HG02870 (cell line): ENCODE data around the gene SEC61G.

Experiments
- ATAC-seq: cut with Tn5 transposase; IDR thresholded peaks from one replicate; pipeline ENCODE4 v1.9.1; 2021; ENCODE audit warnings: mild to moderate bottlenecking, moderate library complexity; ENCODE audit not compliant: unreplicated experiment

Gene SEC61G

DNA sequence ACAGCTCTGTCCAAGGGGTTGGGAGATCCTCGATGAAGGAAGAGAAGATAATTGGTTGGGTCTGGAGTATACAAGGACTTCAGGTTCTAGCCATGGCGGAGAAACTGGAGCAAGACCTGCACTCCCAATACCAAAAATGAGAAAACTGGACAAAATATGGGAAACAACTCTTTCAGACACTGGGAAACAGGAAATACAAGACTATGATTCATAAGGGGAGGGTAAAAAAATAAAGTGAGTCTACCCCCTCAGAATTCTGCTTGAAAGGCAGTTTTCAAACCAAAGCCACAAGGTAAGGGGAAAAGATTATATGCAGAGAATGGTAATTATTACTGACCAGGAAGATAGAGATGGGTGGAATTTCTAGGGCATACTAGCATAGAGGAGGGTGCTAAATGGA is 10.2 kb upstream of the SEC61G start:
- no peak for ATAC-seq

DNA sequence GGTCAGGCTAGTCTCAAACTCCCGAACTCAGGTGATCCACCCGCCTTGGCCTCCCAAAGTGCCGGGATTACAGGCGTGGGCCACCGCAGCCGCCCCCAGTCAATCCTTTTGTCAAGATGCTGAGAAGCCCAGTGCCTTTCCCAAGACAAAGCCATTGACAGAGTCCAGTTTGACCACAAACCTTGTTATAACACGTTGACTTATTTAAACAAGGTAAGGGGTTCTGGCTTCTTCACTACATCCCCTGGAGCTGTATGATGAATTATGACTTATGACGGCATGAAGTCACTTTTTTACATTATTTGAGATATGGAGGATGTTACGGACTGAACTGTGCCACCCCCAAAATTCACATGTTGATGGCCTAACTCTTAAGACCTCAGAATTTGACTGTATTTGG is 5.8 kb upstream of the SEC61G start:
- ATAC-seq = no peak

DNA sequence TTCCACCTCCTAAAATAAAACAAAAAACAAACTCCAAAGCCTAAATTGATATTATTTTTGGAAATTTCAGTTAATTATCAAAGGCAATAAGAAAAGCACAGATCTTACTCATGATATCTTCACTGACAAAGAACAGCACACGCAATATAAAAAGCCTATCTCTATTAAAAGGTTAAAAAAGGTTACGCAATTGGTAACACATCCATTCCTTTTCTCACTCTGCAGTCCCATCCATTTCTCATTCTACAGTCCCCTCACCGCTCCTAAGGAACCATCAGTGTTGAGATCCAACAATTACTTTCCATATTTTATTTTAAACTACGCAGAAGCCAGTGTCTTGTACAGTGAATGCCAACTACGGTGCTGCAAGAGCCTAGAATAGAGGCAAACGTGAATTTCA is 1.3 kb downstream of the SEC61G start:
- ATAC-seq = no peak

DNA sequence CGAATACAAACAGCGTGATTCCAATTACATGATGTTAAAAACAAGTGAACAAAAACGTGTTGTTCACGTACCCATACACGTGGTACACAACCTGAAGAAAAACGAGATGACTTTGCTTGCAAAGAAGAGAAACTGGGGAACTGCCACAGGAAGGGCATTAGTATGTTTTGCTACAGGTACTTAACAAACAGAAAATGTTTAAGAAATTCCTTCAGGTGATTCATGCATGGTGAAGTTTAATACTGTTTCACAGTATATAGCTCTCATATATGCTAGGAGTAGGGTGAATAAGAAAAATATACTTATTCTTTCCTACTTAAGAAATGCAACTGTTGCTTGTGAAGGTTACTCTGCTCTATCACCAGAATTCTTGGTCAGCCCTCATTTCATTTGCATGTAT is 9.8 kb downstream of the SEC61G start:
- ATAC-seq = no peak

DNA sequence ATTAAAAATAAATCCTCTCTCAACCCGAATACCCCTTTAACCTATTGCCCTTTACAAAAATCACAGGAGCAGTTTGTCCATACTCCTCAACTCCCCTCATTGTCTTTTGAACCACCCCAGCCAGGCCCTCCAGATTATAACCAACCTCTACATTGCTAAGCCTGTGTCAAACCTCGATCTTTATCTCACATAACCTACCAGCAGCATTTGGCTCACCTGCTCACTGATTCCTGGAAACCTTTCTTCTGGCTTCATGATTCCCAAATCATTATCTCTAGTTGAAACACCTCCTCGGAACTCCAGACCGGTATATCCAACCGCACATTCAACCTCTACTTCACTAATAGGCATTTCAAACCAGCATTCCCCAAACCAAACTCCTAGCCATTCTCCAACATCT is 11.8 kb downstream of the SEC61G start:
- ATAC-seq = no peak

DNA sequence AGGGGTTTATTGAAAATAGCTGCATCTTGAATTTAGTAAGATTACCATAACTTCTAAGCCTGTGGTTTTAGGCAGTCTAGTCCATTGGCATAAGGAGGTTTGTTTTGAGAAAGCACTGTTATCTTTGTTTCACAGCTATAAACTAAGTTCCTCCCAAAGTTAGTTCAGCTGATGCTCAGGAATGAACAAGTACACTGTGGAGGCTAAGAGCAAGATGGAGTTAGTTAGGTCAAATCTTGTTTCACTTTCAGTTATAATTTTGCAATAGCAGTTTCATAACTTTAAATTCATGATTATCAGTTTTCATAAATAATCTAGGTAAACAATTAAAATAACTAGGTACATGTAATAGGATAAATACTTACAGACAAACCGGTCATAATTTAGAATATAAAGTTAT is 15.4 kb downstream of the SEC61G start:
- no peak for ATAC-seq

DNA sequence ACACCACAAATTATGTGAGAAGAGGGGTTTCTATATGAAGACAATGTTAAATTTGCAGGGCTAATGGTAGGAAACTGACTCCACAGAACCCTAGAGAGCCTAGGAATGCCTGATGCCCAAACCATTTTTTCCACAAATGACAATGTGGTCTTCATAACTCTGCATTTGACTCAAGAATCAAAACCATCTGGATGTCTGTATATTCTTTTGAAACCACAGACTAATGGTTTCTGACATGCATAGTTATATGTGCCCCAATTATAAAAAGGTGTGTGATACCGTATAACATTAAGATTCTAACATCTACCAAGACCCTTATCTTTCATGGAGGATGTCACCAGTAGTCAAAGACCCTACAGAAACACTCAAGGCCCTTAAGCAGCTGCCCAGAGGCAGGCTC is 20.3 kb downstream of the SEC61G start:
- no peak for ATAC-seq

DNA sequence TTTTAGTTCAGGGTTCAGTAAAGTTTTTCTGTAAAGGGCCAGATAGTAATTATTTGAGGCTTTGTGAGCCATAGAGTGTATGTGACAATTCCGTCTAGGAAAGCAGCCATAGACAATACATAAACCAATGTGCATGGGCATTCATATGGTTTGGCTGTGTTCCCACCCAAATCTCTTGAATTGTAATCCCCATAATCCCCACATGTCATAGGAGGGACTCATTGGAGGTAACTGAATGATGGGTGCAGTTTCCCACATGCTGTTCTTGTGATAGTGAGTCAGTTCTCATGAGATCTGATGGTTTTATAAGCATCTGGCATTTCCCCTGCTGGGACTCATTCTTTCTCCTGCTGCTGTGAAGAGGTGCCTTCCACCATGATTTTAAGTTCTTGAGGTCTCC is 29.9 kb downstream of the SEC61G start:
- no peak for ATAC-seq

DNA sequence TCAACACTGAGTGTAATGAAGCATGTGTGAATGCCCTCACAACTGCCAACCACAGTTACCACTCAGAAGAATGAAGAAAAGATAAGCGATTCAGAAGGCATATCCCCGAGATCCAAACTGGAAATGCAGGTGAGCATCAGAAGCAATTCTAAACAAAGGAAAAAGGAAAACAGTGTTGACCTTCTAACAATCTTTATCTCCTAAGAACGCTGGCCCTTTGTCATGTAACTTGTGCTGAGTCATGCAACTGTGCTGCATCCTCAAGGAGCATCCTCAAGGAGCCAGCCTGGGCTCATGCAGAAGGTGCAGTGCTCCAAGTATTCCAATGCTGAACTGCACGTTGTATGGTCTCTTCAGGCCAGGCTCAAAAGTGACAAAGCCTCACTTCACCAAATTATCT is 30.6 kb downstream of the SEC61G start:
- ATAC-seq = no peak

DNA sequence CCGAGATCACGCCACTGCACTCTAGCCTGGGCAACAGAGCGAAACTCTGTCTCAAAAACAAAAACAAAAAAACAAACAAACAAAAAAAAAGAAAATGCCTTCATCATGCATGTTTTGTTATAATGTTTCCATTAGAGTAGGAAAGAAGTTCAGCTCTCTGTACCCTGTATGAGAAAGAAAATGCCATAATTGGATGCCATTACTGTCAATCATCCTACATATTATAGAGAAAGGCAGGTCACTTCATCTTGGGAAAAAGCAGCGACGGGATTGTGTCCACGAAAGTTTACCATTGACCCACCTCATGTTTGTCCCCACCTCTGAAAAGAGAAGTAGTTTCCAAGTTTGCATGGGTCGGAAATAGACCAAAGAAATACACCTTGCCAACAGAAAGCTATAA is 33.8 kb downstream of the SEC61G start:
- ATAC-seq = no peak

DNA sequence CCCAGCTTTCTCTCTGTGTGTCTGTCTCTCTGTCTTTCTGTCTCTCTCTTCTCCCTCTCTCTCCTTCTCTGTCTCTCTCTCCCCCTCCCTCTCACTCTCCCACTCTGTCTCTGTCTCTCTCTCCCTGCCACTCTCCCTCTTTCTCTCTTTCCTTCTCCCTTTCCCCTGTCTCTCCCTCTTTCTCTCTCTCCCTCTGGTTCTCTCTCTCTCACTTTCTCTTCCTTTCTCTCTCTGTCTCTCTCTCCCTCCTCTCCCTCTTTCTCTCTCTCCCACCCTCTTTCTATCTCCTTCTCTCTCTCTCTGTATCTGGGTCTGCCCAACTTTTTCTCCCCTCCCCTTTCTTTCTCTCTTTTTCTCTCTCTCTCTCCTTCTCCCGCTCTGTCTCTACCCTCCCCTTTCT is 36.5 kb downstream of the SEC61G start:
- ATAC-seq = no peak

DNA sequence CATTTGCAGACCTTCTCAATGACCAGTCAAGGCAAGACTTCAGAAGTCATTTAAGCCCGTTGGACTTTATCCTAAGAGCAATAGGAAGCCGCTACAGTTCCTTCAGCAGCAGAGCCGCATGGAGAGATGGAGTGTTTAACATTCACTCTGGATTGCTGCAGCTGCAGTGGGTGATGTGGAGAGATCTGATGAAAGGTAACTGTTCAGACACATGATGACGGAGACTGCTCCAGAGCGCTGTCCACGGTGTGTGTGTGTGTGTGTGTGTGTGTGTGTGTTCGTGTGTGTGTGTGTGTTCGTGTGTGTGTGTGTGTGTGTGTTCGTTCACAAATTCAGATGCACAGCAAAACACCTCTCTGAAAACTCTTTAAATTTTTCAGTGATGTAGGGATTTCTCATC is 37.0 kb downstream of the SEC61G start:
- ATAC-seq = no peak

DNA sequence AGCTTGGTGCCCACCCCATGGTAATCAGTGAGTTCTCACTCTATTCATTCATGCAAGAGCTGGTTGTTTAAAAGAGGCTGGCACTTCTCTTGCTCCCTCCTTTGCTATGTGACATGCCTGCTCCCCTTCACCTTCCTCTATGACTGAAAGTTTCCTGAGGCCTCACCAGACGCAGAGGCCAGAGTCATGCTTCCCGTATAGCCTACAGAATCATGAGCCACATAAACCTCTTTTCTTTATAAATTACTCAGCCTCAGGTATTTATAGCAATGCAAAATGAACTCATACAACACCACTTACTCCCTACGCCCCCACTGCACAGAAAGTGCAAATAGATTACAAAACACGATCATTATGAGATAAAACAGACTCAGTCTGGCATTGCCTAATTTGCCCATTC is 39.0 kb downstream of the SEC61G start:
- ATAC-seq = no peak

DNA sequence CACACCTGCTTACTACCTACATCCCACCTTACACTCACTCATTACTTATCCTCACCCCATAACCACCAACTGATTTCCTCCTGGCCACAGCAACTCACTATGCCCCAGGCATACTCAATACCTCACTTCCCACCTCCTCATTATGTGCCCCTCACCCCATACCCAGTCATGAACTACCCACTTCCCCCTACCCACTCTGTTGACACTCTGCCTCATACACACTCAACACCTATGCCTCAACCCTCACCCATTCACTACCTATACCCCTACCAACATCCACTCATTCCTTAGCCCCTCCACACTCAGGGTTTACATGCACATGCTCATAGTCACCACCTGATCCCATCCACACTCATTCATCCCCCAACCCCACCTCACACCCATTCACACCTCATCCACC is 39.6 kb downstream of the SEC61G start:
- no peak for ATAC-seq

DNA sequence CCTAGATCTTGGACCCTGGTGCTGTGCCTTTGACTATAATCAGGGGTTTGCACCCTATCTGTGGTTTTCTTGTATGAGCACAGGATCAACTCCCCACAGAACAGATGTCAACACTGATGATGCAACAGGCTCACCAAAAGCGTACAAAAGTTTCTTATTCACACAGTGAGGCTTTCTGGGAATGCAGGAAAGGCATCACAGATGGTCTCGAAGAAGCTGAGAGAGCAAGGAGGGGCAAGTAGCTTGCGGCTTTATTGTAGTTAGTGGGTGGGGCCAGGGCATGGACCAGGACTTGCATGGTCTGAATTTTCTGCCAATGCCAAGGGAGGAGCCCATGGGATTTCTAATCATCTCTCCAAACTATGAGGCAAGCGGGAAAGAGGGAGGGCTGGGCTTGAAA is 46.2 kb downstream of the SEC61G start:
- no peak for ATAC-seq

DNA sequence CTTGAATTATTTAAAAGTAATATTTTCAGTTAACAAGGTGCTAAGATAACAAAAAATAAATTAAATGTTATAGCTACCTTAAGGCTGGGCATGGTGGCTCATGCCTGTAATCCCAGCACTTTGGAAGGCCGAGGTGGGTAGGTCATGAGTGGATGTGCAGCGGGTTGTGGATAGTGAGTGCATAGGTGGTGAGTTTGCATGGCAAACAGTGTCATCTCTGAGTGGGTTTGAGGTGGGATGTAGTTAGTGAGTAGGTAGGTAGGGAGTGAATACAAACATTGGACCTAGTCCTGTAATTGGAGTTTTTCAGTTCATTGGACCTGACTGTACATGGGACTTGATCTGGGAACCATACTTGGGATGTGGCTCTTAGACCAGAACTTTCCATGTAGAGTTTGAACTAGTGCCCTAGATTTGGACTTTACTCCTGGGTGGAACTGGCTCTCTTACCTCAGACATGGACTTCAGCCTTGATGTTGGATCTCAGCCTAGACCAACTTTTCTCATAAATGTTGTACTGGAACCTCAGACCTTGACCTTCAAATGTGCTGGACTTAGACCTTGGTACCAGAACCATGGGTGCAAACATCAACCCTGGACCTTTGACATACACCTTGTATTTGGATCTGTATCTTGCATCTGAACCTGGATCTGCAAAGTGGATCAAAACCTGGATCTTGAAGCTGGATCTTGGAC is 47.0 kb downstream of the SEC61G start:
- no peak for ATAC-seq

DNA sequence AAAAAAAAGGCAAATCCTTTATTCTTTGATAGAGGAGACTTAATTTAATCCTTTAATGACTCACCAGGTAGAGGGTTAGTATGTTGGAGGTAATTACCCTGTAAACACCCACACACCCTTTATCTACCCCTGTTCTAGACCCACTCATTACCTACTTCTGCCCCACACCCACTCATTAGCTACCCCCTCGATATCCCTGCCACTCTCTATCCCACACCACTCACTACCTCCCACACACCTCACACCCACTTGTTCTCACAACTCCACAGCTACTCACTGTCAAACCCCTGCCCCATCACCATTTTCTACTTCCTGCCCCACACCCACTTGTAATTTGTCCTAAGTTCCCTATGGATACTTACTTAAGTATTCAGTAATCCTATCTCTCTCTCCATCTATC is 49.7 kb downstream of the SEC61G start:
- no peak for ATAC-seq

DNA sequence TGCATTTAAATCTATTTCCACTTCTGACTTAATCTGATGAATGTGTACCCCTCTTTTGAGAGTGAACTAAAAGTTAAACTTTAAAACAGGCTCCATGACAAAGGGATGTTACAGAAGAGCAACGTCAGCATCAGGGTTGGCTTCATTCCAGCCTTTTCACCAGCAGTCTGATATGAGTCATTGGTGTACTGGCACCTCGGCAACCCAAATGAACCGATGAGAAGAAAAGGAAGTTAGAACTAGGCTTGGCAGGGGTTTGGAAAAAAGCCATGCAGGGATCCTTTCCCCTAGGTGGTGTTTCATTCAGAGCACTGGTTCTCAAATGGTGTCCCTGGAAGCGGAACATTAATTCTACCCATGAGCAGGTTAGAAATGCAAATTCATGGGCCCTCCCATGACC is 53.6 kb downstream of the SEC61G start:
- no peak for ATAC-seq

DNA sequence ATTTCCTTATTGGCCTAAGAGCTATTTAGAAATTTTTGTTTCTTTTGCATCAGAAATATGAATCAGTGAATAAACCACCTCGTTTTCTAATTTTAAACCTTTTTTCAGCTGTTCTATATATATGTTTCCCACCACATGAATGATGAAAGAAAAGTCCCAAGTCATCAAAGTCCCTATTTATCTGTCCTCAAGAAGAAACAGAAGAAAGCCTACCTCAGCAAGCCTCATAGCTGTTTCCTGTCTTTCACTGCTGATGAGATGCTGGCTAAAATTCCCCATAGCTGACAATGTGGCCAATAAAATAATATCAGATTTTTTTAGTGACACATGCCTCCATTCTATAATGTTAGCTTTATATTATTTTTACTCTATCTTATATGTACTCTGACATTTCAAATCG is 54.2 kb downstream of the SEC61G start:
- ATAC-seq = no peak
